Umbilical cord (tissue), 2 donors: ENCODE data around the gene CCDC92. TPM values are rescaled to one million over a fixed set of nuclear protein-coding genes. Genes with fewer than 3 reads are reported as not detected.
A peak's percentile ranks its signal among the peaks of the same experiment; 100 is the strongest.
"Not testable (repeated sequence)": the region's sequence is repeated elsewhere in the genome, so short reads cannot be mapped to it uniquely, and the experiment has no call there.

Experiments used
- DNase-seq: peaks from one replicate; pipeline ENCODE4 v3.0.0-alpha.2; 2015; ENCODE audit warnings: low spot score
- total RNA-seq: library from RNA; depleted of rRNA; stranded (reverse); fragments of >200 nt; gene quantifications from one replicate; pipeline ENCODE4 v1.2.3, GENCODE V29; 2014; ENCODE audit warnings: low replicate concordance; ENCODE audit not compliant: insufficient read depth

Gene CCDC92
- total RNA-seq, 1 donor from 2014 or later = 7.2 TPM

DNA sequence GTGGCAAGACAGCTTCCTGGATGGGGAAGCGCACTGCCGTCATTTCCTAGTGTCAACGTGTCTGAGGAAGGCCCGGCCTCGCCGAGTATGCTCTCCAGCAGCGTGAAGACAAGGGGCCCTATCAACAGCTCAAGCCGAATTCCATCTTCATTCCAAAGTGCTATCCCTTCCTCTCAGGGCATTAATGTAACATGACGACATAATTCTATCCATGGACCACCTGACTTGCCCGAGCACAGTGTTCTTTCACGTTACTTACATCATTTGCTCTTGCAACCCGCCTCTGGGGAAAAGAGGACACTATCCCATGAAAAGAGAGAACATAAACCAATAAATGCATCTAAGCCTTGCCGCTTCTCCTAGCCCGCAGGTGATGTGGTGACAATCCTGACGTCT is 22.9 kb downstream of the CCDC92 start:
- DNase-seq = no peak

DNA sequence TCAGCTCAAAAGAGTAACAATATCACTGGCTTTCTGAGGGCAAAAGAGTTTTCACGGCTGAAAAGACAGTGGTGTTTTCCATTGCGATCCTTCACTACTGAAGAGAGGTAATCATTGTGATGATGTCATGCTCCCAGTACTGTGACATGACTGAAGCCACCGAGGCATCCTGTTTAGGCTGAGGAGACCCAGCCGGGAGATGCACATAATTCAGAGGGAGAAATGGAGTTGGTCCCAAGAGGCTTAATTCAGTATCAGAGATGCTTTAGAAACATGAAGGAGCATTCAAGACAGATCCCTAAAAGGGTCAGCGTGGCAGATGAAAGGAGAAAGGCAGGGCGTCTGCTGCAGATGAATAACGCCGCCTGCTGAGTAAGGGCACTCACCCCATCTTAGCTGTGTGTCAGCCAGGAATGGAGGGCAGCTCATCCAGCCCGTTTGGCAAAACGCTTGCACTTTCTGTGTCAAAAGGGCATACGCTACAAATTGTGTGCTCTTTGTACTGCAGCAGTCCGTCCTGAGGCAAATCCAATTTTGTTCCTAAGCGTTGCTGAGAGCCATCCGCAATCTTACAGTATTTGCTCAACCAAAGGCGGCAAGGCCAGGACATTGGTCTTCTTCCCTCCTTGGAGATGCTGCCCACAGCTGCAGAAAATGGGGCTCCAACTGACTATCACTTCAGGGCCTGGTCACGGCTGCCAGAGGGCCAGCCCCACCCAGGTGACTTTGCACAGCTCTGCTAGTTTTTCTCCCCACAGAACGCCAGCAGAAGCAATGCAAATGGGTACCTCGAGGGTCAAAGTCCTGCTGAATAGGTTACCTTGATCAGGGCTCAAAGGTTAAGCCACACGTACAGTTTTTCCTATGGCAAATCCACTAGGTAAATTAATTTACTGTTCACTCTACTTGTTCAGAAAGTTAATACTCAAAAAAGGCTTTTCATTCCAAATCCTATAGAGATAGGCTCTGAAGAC is 23.5 kb downstream of the CCDC92 start:
- peak; percentile 25 for DNase-seq

DNA sequence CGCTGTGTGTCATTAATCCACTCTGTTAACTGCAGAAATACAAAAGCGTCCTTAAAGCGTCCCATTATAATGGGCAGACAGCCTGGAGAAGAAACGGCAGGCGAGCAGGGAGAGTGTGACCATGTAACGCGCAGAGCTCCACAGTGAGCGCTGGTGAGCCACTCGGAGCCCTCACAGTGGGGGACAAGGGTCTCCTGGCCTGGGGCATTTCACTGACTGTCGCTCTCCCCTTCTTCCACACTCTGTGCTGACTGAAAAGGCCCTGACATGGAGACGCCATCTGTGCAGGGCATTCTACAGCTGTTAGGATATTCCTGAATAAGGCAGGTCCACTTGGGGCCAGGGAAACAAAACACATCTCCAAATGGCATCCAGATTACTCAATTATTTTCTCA is 24.2 kb downstream of the CCDC92 start:
- no peak for DNase-seq

DNA sequence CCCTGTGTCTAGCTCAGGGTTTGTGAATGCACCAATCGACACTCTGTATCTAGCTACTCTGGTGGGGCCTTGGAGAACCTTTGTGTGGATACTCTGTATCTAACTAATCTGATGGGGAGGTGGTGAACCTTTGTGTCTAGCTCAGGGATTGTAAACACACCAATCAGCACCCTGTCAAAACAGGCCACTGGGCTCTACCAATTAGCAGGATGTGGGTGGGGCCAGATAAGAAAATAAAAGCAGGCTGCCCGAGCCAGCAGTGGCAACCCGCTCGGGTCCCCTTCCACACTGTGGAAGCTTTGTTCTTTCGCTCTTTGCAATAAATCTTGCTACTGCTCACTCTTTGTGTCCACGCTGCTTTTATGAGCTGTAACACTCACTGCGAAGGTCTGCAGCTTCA is 25.1 kb downstream of the CCDC92 start:
- not testable (repeated sequence) for DNase-seq

DNA sequence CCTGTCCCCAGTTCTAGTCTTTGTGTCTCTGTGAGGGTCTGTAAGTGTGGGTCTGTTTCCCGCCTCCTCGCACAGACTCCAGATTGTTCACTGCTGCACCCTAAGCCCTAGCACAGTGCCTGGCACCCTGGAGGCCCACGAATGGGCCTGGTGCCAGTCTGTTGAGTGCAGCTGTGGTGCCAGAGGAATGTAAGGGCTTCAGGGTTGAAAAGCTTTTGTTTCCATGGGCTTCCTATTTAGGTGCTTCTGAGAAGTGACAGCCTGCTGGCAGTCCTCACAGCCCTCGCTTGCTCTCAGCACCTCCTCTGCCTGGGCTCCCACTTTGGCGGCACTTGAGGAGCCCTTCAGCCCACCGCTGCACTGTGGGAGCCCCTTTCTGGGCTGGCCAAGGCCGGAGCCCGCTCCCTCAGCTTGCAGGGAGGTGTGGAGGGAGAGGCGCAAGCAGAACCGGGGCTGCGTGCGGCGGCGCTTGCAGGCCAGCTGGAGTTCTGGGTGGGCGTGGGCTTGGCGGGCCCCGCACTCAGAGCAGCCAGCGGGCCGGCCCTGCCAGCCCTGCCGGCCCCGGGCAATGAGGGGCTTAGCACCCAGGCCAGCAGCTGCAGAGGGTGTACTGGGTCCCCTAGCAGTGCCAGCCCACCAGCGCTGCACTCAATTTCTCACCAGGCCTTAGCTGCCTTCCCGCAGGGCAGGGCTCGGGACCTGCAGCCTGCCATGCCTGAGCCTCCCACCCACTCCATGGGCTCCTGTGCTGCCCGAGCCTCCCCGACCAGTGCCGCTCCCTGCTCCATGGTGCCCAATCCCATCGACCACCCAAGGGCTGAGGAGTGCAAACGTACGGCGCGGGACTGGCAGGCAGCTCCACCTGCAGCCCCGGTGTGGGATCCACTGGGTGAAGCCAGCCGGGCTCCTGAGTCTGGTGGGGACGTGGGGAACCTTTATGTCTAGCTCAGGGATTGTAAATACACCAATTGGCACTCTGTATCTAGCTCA is 25.8 kb downstream of the CCDC92 start:
- DNase-seq = not testable (repeated sequence)

DNA sequence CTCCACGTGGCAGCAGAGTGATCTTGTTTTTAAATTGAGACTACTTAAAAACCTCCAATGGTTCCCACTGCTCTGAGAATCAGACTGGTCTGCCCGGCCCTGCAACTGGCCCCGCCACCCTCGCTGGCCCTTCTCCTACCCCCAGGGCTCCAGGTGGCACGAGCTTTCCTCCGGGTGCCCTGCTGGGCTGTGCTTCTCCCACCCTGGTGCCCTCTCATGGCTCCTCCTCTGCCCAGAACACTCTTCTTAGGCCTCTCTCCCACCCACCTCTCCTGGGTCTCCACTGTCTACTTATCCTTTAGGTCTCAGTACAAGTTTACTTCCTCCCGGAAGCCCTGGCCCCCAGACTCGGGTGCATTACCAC is 26.5 kb downstream of the CCDC92 start:
- DNase-seq = no peak

DNA sequence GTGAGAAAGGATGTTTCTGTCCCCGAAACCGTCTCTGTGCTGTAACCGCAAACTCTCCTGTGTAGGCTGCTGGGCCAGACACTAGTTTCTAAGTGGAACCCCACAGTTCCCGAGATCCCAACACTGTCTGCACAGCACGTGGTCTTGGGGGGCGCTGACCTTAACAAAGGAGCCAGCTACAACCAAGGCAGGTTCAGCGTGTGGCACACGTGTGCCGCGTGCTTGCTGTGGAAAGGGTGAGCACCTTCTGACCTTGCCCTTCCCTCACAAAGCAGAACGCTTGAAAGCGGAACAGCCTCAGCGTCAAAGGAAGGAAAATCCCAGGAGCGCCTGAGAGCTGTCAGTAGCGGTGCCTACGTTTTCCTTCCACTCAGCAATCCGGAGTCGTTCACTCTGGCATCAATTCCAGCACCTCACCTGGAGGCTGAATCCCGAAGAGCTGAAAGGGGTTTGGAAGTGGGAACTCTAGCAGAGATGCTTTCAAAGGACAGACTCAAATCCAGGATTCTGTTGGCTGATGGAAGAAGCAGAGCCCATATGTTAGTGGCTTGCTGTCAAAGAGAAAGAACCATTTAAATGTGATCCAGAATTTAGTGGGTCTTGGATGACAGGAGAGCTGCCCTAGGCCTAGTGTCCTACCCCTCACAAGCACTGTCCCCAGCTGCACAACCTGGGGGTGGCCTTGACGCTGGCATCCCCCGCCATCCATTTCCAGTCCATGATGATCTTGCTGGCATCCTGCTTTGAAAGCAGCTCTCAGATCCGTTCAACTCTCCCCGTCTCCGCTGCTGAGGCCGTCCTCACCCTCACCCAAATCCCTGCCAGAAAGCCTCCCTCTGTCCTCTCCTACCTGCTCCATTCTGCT is 27.1 kb downstream of the CCDC92 start:
- no peak for DNase-seq

DNA sequence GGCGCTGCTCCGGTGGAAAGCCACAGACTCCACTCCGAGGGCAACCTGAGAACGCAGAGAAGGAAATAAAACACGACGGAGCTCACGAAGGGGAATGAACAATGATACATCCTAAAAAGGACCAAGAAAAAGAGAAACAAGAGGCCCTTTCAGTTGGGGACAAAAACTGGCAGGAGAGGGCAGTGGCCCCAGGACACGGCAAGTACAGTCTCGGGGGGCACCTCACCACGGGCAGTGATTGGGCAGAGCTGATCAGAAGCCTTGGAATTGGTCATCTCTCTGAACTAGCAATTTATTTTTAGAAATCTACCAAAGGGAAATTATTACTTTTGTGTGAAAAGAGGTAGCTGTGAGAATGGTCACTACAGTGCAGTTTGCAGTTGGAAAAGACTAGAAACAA is 27.9 kb downstream of the CCDC92 start:
- no peak for DNase-seq

DNA sequence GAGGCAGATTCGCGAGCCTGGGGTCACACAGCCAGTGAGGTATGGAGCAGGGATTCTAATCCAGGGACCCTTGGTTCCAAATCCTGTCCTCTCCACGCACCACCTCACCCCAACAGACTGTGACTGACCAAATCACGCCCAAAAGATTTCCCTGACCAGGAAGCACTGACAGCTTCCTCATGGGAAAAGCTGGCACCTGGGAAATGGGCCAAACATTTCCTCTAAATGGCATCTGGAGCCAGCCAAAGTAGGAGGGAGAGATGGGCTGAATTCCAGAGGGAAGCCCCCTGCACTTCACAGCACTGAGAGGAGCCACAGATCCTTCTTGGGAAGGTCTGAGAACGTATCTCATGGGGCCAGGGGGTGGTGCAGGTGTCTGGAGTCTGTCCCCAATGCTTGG is 28.8 kb downstream of the CCDC92 start:
- DNase-seq = no peak

DNA sequence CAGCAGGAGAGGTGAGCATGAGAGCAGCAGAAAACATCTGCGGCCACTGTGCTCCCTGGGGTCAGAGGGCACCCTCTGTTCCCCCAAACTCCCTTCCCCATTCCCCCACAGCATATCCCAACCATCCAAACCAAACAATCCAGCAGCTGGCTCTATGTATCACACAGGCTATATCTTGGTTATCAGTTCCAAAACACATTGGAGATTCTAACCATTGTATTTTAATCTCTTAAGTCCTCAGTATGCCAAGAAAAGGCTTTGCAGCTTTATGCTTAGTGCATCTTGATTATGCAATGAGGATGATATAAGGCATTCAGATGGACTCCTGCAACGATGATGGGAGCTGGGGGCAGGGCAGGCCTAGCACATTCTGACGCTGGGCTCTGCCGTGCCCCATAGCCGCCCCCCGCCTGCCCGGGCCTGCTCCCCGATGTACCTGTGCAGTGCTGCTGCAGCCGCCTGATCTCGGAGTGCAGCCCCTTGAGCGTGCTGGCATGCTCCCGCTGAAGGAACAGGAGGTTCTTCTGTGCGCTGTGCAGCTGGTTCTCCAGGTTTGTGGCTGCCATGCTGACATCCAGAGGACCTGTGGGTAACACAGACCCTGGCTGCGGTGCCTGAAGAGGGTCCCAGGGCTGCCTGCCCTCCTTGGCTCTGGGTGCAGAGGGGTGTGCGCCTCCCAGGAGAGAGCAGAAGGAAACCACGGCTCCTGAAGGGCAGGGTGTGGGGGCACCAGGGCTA is 29.6 kb downstream of the CCDC92 start:
- DNase-seq = no peak

DNA sequence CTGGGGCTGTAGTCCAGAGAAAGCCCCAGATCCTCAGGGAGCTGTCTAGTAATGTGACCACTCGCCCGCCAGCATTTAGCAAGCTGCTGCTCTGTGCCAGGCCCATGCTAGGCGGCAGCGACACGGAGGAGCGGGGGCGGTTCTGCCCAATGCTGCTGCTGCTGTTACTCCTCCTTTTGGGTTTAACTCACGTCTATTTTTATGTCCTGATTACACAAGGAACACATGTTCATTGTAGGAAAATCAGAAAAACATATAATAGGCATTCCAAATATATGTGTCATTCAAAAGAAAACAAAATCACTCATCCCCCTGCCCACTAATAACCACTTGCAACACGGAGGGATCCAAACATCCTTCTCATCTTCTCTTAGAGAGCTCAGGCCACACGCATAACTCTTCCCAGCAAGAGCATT is 30.4 kb downstream of the CCDC92 start:
- DNase-seq = no peak

DNA sequence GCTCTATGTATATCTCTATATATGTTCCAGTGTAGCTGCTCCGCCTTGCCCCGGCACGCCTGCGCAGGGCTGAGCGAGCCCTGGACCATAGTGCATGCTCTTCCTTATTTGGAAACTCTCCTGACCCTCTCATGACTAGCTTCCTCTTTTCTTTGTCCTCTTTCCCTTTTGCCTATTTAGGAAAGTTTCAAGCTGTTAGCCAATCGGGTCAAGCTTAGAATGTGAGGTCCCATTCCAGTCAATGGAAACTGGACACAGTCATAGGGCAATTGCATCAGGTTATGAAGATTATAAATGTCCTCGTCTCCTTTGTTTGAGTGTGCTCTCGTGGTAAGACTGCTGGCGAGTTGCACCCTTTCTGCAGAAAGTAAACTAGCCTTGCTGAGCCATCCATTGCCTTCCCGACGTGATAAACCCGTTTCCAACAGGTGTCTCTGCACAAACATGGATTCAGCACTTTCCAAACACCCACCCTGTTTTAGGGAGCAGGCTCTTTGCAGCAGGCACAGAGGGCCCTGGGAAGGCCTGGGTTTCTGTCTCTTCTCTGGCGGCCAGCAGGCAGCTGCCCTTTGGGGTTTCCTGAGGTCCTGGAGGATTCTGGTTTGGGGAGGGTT is 30.9 kb downstream of the CCDC92 start:
- DNase-seq = no peak

DNA sequence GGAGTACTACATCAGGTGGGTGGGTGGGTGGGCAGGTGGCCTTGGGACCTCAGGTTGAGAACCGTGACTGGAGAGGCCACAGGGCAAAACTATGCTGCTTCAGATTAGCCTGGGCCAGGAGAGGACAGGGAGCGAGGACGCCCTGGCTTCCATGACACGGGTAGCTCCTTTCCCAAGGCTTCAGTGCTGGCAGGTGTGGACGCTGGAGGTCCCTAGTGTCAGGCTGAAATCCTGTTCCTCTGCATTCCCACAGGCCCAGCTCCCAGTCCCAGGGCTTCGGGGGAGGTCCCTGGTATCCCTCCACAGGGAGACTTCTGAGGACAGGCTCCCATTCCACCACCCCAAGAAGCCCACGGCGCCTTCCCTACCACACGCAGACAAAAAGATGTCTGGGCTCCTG is 31.6 kb downstream of the CCDC92 start:
- no peak for DNase-seq

DNA sequence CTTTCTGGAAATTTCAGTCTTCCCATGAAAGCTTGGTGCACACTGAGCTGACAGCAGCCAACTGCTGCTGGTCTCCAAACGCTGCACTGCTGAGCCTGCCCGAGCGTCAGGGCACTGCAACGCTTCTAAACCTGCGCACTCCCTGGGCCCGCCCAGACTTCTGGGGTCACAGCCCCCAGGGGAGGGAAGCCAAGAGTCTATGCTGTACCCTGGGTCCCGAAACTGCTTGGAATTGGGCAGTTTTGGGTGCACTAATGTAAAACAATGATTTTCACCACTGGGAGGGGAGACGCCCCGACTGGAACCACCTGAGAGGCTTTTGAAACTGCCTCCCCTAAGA is 32.0 kb downstream of the CCDC92 start:
- no peak for DNase-seq

DNA sequence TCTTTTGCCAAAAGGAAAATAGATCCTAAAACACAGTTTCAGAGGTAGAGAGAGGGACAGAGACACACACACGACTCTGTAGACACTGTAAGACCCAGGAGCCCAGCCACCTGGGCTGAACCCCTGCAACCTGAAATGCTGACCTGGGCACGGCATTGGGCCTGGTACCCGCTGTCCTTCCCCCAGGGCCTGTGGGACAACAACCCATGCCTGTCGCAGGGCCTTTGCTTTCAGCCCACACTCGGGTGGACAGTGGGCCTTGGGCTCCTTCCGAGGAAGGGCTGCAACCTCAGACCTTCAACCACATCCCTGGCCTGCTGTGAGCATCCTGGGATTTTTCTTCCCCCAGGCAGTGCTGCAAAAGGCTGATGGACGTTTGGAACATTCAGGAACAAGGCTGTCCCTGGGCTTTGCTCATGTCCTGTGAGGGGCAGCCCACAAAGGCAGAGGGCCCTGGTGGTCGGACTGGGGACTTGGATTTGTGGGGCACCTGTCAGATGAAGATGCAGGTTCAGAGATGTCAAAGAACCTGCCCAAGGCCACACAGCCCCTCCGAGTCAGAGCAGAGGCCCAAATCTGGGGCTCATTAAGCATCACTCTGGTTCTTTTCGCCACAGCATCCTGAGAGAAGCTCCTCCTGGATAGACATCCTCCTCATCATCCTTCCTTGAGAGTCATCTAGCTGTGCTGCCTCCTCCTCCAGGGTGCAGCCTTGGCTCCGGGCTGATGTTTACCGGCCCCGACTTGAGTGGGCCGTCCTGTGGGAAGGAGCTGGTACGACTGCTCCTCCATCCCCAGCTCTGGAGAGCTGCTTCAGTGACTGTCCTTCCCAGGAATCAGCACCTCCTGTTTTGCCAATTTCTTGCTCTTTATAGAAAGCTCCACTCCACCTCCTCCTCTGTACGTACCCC is 32.7 kb downstream of the CCDC92 start:
- no peak for DNase-seq

DNA sequence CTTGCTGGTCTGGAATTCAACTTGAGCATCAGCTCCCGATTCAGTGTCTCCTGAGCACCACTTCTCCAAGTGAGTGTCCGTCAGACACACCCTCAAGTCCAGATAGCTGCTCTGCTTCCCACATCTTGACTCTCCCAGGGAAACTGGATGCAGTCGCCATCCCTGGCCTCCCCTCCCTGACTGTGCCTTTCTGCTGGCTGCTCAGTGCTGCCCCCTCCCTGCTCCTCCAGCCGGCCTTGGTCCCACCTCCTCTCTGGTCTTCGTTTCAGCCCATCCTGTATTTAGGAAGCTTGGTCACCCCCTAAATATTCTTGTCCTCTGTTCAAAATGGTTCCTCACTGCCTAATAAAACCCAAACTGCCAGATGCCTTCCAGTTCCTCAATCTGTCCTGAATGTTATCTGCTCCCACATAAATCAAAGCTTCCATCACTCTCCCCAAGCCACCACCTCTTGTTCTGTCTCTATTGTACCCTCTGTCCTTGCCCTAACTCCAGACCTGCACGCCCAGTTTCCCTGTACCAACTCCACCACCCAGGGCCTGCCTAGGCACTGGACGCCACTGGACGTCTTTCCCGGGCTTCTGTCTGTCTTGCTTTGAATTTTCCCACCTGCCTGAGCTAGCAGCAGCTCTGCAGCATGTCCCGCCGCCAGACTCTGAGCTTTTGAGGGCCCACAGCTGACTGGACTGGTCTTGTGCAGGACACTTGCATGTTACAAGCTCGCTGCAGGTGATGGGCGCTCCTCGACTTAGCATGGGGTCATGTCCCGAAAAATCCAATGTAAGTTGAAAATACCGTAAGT is 33.8 kb downstream of the CCDC92 start:
- peak; percentile 47 for DNase-seq

DNA sequence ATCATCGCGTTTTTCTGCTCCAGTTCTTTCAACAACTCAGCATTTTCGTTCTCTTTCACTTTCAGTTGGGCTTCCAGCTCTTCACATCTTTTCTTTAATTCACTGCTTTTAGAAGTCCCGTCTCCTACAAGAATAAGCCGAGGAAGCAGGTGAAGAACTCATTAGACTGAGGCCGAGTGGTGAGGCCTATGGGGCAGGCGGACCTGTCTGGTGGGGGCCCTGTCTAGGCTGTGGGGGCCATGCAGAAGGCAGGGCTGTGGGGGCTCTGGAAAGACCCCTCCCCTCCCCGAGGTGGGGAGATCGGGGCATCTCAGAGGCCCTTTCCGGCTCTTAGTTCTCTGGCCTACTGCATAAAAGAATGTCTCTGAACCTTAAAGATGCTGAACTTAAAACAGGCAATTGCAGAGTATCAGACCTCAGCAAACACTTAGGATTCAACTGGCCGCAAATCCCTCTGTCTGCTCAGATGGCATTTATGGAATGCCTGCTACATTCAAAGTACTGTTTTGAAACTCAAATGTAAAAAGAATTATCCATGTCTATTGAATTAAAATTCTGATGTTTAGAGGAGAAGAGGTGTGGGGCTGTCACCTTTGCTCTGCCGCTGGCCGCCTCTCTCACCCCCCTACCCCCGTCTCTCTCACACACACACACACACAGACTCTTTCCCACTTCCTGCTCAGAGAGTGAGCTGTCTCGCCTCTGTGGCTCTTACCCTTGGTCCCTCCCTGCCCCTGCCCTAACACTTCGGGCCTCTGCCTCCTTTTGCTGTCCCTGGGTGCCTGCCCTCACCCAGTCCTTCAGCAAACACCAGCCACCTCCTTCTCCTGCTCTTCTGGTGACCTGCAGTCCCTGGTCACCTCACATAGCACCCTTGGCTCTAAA is 34.7 kb downstream of the CCDC92 start:
- peak; percentile 59 for DNase-seq
